GM13976 (cell line): ENCODE measurements around the gene RARB.

Source experiments
- DNase-seq: peaks from one replicate; pipeline ENCODE4 v3.0.0; 2012; ENCODE audit warnings: low spot score
- CTCF ChIP-seq: IDR thresholded peaks from 2 replicates; pipeline ENCODE4 v1.5.1; 2012; ENCODE audit warnings: borderline replicate concordance, mild to moderate bottlenecking; ENCODE audit not compliant: insufficient read depth; ENCODE audit errors: extremely low read depth, missing control alignments, control extremely low read depth
- in situ Hi-C: fragments of 300-500 bp; cut with MboI; formaldehyde crosslinking; loops from one replicate; pipeline ENCODE4 v1.12.0; 2022; ENCODE audit warnings: low sequenced_read_pairs, mixed read lengths, inconsistent platforms; ENCODE audit not compliant: unreplicated experiment

Gene RARB

DNA sequence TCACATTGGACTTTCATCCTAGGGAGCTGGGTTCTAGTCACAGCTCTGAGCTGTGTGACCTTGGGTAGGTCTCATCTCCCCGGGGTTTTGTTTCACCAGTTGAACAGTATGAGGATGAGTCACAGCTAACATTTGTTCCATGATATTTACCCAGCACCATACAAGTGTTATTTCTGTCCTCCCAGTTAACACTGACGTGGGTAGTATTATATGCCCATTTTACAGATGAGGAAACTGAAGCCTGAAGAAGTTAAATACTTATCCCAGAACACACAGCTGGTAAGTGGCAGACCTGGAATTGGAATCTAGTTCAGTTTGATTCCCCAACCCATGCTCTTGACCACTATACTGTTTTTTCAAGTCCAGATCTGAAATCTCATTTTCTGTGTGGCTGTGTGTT is 908 bp upstream of the RARB start:
- no peak for TF ChIP-seq CTCF
- DNase-seq, result no peak
- in situ Hi-C loops, result no loop called here

- in situ Hi-C loops, result no loop called here
- TF ChIP-seq CTCF, result no peak
- DNase-seq, result no peak
These were observed 511 bp upstream of the RARB start for GRCh38 chr3:25427563-25427941.

DNA sequence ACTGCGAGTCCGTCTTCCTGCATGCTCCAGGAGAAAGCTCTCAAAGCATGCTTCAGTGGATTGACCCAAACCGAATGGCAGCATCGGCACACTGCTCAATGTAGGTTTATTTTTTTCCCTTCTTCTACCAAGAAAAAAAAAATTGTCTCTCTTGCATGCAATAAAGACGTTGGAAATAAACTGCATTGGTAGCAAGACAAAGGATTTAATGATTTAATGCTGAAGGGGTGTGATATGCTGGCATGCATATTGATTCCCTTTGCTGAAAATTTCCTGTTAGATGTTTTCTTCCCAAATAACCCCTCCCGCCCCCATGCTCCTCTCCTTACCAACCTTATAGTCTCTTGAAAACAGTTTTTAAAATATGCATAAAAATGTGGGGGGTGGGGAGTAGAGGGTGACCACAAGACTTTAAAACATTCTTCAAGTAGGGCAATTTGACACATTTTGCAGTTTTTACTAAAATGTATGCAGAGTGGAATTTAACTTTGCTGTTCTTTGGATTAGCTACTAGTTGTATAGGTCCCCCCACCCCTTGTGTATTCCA is 799 bp downstream of the RARB start:
- in situ Hi-C loops, result no loop called here
- no peak for DNase-seq
- no peak for TF ChIP-seq CTCF

- TF ChIP-seq CTCF, result no peak
- DNase-seq, result no peak
- in situ Hi-C loops, result no loop called here
These were observed 1.6 kb downstream of the RARB start for GRCh38 chr3:25429361-25430286.

DNA sequence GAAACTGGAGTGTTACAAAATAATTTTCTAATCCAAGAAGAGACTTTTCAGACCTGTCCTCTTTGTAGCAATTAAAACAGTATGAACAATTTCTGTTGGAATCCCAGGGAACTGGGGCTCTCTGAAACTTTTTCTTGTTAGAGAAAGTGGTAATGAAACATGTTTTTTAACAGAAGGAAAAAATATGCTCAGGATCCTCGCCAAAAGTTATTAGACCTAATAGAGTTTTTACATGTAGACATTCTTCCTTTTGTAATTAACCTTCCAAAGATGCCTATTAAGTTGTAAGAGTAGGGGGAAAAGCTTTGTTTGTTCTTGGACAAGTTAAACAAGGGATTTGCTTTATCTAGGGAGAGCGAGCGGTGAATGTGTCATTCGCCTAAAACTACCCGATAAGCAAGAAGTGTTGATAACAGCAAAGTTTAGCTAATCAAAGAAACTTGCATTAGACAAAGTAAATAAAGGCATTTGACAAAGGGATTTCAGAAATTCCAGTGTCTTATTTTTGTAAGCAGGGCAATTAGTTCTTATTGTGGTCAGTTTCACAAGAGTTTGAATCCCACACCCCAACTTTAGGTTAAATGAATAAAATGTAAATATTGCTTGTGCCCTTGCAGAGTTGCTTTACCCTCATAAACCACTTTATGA is 2.3 kb downstream of the RARB start:
- DNase-seq, result no peak
- no peak for TF ChIP-seq CTCF
- in situ Hi-C loops, result no loop called here

GRCh38 chr3:25430935-25431770 is 3.1 kb downstream of the RARB start:
- in situ Hi-C loops, result no loop called here
- TF ChIP-seq CTCF, result no peak
- DNase-seq, result no peak
